ENCODE results near the gene BTBD9.

DNA sequence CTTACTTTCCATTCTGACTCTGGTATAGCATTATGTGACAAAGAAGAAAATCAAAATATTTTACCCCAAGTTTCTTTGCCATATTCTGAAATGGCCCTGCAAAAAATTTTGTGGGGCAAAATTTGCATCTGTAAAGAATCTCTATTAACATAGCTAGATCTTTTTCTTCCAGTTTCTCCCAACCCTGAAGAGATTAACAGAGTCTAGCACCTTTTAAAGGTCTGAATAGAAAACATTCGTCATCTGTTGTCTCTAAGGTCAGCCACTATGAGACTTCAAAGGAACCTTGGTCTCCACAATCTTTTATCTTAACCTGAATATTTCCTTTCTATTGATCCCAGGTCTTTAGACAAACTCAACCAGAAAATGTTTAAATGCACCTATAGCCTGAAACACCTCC lies 205.7 kb downstream of the BTBD9 start:
- no peak for TF ChIP-seq CTCF (IDR thresholded peaks at IDR 0.05)
- no peak for TF ChIP-seq POLR2A (IDR thresholded peaks at IDR 0.05)
